ENCODE data around the gene ZNF524. TPM values are rescaled to one million over a fixed set of nuclear protein-coding genes. Genes with fewer than 3 reads are reported as not detected.

Gene ZNF524
- total and polyA plus RNA-seq, 2 donors (not counting 1 experiment from before 2014, with no cell fraction given) = 2.6 to 16.8 TPM

DNA sequence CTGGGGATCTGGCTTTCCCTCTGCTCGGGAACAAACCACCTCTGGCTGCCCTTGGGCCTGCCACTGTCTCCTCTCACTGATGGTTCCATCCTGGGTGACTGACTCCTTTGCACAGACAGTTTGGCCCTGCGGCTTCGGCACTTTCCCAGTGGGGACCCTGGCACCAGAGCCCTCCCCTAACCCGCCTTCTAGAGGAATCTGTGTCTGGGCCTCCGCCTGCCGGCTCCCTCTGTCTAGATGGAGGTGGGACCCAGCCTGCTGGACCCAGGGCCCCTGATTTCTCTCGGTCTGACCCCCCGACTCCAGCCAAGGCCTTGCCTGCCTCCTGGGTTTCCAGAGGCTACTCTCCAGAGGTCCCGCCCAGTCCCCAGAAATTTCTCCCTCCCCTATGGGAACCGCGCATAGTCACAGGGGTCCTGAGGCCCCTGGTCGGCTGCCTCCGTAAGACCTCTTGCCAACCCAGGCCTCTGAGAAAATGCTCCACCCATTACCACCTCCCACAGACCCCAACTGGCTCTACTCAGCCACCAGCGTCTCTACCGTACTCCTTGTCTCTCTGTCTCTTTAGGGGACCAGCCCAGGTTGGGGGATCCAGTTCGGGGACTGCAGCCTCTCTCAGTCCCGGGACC is 50.6 kb downstream of the ZNF524 start:
- Histone ChIP-seq H3K9ac (ENCODE audit: insufficient read depth, low read length) (no peak overlapping the region), H3K79me2 (ENCODE audit: control insufficient read depth, insufficient read depth, low read length) (peaks cover 7% of the 10 kb centered on the region), H3K4me1 (ENCODE audit: control insufficient read depth, extremely low read depth, insufficient read depth, low read length) (no peaks in the 10 kb centered on the region), H2AFZ (ENCODE audit: low read length) (no peak overlapping the region), H3K27me3 (ENCODE audit: control insufficient read depth, insufficient read depth, low read length) (no peaks in the 10 kb centered on the region), H3K4me2 (ENCODE audit: extremely low read depth, insufficient read depth, low read length) (no peak overlapping the region), H3K9me3 (ENCODE audit: control insufficient read depth, insufficient read depth, low read depth, low read length) (no peaks in the 10 kb centered on the region), H3K27ac (ENCODE audit: insufficient read depth, low read length) (no peak overlapping the region), H4K20me1 (ENCODE audit: control insufficient read depth, extremely low read depth, insufficient read depth, low read length) (no peaks in the 10 kb centered on the region), H3K36me3 (ENCODE audit: control insufficient read depth, insufficient read depth, low read length) (peaks cover 7% of the 10 kb centered on the region), H3K4me3 (replicated peaks in 1 of 4; ENCODE audit: control extremely low read depth in 1 of 4, insufficient read depth in 1 of 4, low read depth in 3 of 4, low read length in 4 of 4) (no peak overlapping the region)
- DNase-seq (ENCODE audit: low read depth in 2 of 2) = no peak
- TF ChIP-seq, protein P1, sequence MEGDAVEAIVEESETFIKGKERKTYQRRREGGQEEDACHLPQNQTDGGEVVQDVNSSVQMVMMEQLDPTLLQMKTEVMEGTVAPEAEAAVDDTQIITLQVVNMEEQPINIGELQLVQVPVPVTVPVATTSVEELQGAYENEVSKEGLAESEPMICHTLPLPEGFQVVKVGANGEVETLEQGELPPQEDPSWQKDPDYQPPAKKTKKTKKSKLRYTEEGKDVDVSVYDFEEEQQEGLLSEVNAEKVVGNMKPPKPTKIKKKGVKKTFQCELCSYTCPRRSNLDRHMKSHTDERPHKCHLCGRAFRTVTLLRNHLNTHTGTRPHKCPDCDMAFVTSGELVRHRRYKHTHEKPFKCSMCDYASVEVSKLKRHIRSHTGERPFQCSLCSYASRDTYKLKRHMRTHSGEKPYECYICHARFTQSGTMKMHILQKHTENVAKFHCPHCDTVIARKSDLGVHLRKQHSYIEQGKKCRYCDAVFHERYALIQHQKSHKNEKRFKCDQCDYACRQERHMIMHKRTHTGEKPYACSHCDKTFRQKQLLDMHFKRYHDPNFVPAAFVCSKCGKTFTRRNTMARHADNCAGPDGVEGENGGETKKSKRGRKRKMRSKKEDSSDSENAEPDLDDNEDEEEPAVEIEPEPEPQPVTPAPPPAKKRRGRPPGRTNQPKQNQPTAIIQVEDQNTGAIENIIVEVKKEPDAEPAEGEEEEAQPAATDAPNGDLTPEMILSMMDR (conservative IDR thresholded peaks at IDR 0.05 in 1 of 2, IDR thresholded peaks at IDR 0.05 in 1 of 2; ENCODE audit: low read depth in 1 of 2, low read length in 2 of 2) = no peak
- no peak for TF ChIP-seq EZH2 (IDR thresholded peaks at IDR 0.05; ENCODE audit: low read length, missing control alignments)

DNA sequence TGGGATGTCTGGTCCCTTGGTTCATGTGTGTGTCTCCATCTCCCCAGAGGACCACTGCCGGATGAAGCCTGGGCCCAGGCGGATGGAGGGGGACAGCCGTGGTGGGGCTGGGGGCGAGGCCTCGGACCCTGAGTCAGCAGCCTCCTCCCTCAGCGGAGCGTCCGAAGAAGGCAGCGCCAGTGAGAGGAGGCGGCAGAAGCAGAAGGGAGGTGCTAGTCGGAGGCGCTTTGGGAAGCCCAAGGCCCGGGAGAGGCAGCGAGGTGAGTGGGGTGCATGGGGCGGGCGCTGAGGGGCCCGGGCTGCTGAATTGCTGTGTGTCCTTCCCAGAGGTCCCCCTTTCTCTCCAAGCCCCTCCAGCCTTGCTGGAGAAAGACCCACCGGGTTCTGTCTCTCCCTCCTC is 51.1 kb downstream of the ZNF524 start:
- TF ChIP-seq, protein P1 (conservative IDR thresholded peaks at IDR 0.05 in 1 of 2, IDR thresholded peaks at IDR 0.05 in 1 of 2; ENCODE audit: low read depth in 1 of 2, low read length in 2 of 2) = no peak
- TF ChIP-seq EZH2 (IDR thresholded peaks at IDR 0.05; ENCODE audit: low read length, missing control alignments) = no peak
- no peaks in the 10 kb centered on the region for H3K27me3 ChIP-seq (ENCODE audit: control insufficient read depth, insufficient read depth, low read length)
- peaks cover 12% of the 10 kb centered on the region for H3K79me2 ChIP-seq (ENCODE audit: control insufficient read depth, insufficient read depth, low read length)
- DNase-seq (ENCODE audit: low read depth in 2 of 2) = no peak
- no peaks in the 10 kb centered on the region for H3K9me3 ChIP-seq (ENCODE audit: control insufficient read depth, insufficient read depth, low read depth, low read length)
- no peaks in the 10 kb centered on the region for H3K4me1 ChIP-seq (ENCODE audit: control insufficient read depth, extremely low read depth, insufficient read depth, low read length)
- H3K4me3 ChIP-seq (replicated peaks in 1 of 4; ENCODE audit: control extremely low read depth in 1 of 4, insufficient read depth in 1 of 4, low read depth in 3 of 4, low read length in 4 of 4) = no peak overlapping the region
- H2AFZ ChIP-seq (ENCODE audit: low read length) = no peak overlapping the region
- H3K27ac ChIP-seq (ENCODE audit: insufficient read depth, low read length) = no peak overlapping the region
- H4K20me1 ChIP-seq (ENCODE audit: control insufficient read depth, extremely low read depth, insufficient read depth, low read length) = no peaks in the 10 kb centered on the region
- no peak overlapping the region for H3K9ac ChIP-seq (ENCODE audit: insufficient read depth, low read length)
- H3K4me2 ChIP-seq (ENCODE audit: extremely low read depth, insufficient read depth, low read length) = no peak overlapping the region
- peaks cover 7% of the 10 kb centered on the region for H3K36me3 ChIP-seq (ENCODE audit: control insufficient read depth, insufficient read depth, low read length)

DNA sequence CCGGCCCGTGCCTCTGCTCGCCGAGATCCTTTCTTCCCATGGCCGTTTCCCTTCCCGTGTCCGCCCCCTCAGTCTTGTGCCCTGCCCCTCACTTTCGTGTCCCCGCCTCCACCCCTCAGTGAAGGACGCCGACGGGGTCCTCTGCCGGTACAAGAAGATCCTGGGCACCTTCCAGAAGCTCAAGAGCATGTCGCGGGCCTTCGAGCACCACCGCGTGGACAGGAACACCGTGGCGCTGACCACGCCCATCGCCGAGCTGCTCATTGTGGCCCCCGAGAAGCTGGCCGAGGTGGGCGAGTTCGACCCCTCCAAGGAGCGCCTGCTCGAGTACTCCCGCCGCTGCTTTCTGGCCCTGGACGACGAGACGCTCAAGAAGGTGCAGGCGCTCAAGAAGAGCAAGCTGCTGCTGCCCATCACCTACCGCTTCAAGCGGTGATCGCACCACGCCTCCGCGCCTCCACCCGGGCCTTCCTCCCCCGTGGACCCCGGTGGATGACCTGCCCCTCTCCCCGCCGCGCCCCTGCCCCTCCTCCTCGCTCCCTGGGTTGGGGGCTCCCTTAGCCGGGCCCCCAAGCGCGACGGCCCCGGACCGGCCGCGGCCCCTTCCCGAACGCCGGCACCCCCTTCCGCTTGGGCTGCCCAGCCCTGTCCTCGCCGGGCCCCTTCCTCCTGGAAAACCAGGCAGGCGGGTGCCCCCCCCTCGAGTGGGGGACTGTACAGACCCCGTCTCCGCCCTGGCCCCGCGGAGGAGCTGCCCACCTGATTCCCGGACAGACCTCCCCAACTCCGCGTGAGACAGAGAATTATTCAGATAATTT is 52.4 kb downstream of the ZNF524 start:
- Histone ChIP-seq H3K9me3 (ENCODE audit: control insufficient read depth, insufficient read depth, low read depth, low read length) (no peaks in the 10 kb centered on the region), H3K79me2 (ENCODE audit: control insufficient read depth, insufficient read depth, low read length) (peaks cover 25% of the 10 kb centered on the region), H2AFZ (ENCODE audit: low read length) (no peak overlapping the region), H3K4me3 (replicated peaks in 1 of 4; ENCODE audit: control extremely low read depth in 1 of 4, insufficient read depth in 1 of 4, low read depth in 3 of 4, low read length in 4 of 4) (no peak overlapping the region), H3K4me2 (ENCODE audit: extremely low read depth, insufficient read depth, low read length) (no peak overlapping the region), H3K9ac (ENCODE audit: insufficient read depth, low read length) (no peak overlapping the region), H3K36me3 (ENCODE audit: control insufficient read depth, insufficient read depth, low read length) (peaks cover 11% of the 10 kb centered on the region), H3K4me1 (ENCODE audit: control insufficient read depth, extremely low read depth, insufficient read depth, low read length) (peaks cover 10% of the 10 kb centered on the region), H3K27me3 (ENCODE audit: control insufficient read depth, insufficient read depth, low read length) (no peaks in the 10 kb centered on the region), H4K20me1 (ENCODE audit: control insufficient read depth, extremely low read depth, insufficient read depth, low read length) (no peaks in the 10 kb centered on the region), H3K27ac (ENCODE audit: insufficient read depth, low read length) (no peak overlapping the region)
- TF ChIP-seq EZH2 (IDR thresholded peaks at IDR 0.05; ENCODE audit: low read length, missing control alignments) = no peak
- TF ChIP-seq, protein P1 (conservative IDR thresholded peaks at IDR 0.05 in 1 of 2, IDR thresholded peaks at IDR 0.05 in 1 of 2; ENCODE audit: low read depth in 1 of 2, low read length in 2 of 2) = no peak
- no peak for DNase-seq (ENCODE audit: low read depth in 2 of 2)

All from fibroblast of lung (primary cell).